ENCODE measurements around the gene ELOVL5. TPM values are rescaled to one million over a fixed set of nuclear protein-coding genes. Genes with fewer than 3 reads are reported as not detected.

The ELOVL5 gene
- total and polyA plus RNA-seq, 2 donors (not counting 1 experiment from before 2014, with no cell fraction given) = 128 to 144 TPM

GRCh38 chr6:53264915-53265607 lies 83.7 kb downstream of the ELOVL5 start:
- Mint-ChIP-seq H3K4me3 (peak overlapping the region; percentile 69), H3K9me3 (ENCODE audit: insufficient read depth) (no peaks in the 10 kb centered on the region), H3K27me3 (no peaks in the 10 kb centered on the region), H3K27ac (peak overlapping the region; percentile 91), H3K4me1 (peaks cover 63% of the 10 kb centered on the region)
- no peaks in the 10 kb centered on the region for H3K27me3 ChIP-seq (replicated peaks in 1 of 4; ENCODE audit: control extremely low read depth in 1 of 4, control insufficient read depth in 3 of 4, insufficient read depth in 4 of 4, low read length in 3 of 4)
- peaks cover 31 to 36% of the 10 kb centered on the region in 2 donors for H3K4me1 ChIP-seq (ENCODE audit: control insufficient read depth in 2 of 2, insufficient read depth in 2 of 2, low read length in 2 of 2)
- H3K4me2 ChIP-seq (replicated peaks; ENCODE audit: low read depth, low read length, poor library complexity, severe bottlenecking) = peak overlapping the region; percentile 49
- TF ChIP-seq CTCF (IDR thresholded peaks at IDR 0.05) = no peak
- no peak for TF ChIP-seq EZH2 (IDR thresholded peaks at IDR 0.05; ENCODE audit: borderline replicate concordance, insufficient read depth, low read depth, low read length, poor library complexity, severe bottlenecking)
- no peaks in the 10 kb centered on the region for H4K20me1 ChIP-seq (ENCODE audit: control insufficient read depth, insufficient read depth, low read length, poor library complexity, severe bottlenecking)
- DNase-seq = peak; percentile 41
- peaks cover 24% of the 10 kb centered on the region for H3K79me2 ChIP-seq (ENCODE audit: control insufficient read depth, insufficient read depth, low read length)
- POLR2A ChIA-PET = interaction anchor here (0.6 to 0.7 kb wide), 2 partner anchors 83 to 84 kb away, joined by 3 read pairs; no protein-coding TSS in a partner anchor
- no peak overlapping the region for H3K4me3 ChIP-seq (ENCODE audit: control extremely low read depth in 1 of 5, extremely low read depth in 1 of 5, insufficient read depth in 1 of 5, low read depth in 2 of 5, low read length in 4 of 5)
- H3K36me3 ChIP-seq (replicated peaks in 1 of 2; ENCODE audit: control extremely low read depth in 1 of 2, control insufficient read depth in 1 of 2, extremely low read depth in 1 of 2, insufficient read depth in 2 of 2, low read length in 1 of 2) = peaks cover 13 to 89% of the 10 kb centered on the region in 2 experiments
- peaks cover 0 to 3% (median 0%) of the 10 kb centered on the region in 3 donors for H3K9me3 ChIP-seq (ENCODE audit: control extremely low read depth in 1 of 3, control insufficient read depth in 2 of 3, insufficient read depth in 1 of 3, low read length in 2 of 3)
- CTCF ChIA-PET = interaction anchor here (1.1 to 1.3 kb wide), 2 partner anchors 92 to 145 kb away, joined by 4 to 10 read pairs; no protein-coding TSS in a partner anchor
- intact Hi-C loops (cut with micrococcal nuclease) = loop anchor here (2.0 kb wide), 1 partner anchor 16 kb away; no protein-coding TSS in a partner anchor
- peak; percentile 41 for ATAC-seq (ENCODE audit: low read depth)
- H2AFZ ChIP-seq (ENCODE audit: insufficient read depth, low read depth, low read length, poor library complexity, severe bottlenecking) = no peak overlapping the region
- 48% methylated on average over 2 of the region's 5 CpGs for WGBS (ENCODE audit: insufficient coverage)
- H3K27ac ChIP-seq (ENCODE audit: low read length in 2 of 2) = peak overlapping the region; percentile 35 to 76
- H3K9ac ChIP-seq (ENCODE audit: low read length) = peak overlapping the region; percentile 20

- ATAC-seq (ENCODE audit: low read depth) = no peak
- H3K27me3 ChIP-seq (replicated peaks in 1 of 4; ENCODE audit: control extremely low read depth in 1 of 4, control insufficient read depth in 3 of 4, insufficient read depth in 4 of 4, low read length in 3 of 4) = no peaks in the 10 kb centered on the region
- H3K9ac ChIP-seq (ENCODE audit: low read length) = no peak overlapping the region
- Mint-ChIP-seq H3K4me1 (peaks cover 62% of the 10 kb centered on the region), H3K27me3 (no peaks in the 10 kb centered on the region), H3K4me3 (peak overlapping the region; percentile 69), H3K27ac (peak overlapping the region; percentile 91), H3K9me3 (ENCODE audit: insufficient read depth) (peaks cover 1% of the 10 kb centered on the region)
- H3K4me2 ChIP-seq (replicated peaks; ENCODE audit: low read depth, low read length, poor library complexity, severe bottlenecking) = peak overlapping the region; percentile 49
- H4K20me1 ChIP-seq (ENCODE audit: control insufficient read depth, insufficient read depth, low read length, poor library complexity, severe bottlenecking) = no peaks in the 10 kb centered on the region
- WGBS (ENCODE audit: insufficient coverage) = no CpG with 5 or more reads among the region's 3 CpGs
- H3K9me3 ChIP-seq (ENCODE audit: control extremely low read depth in 1 of 3, control insufficient read depth in 2 of 3, insufficient read depth in 1 of 3, low read length in 2 of 3) = peaks cover 0 to 10% (median 5%) of the 10 kb centered on the region in 3 donors
- peaks cover 24% of the 10 kb centered on the region for H3K79me2 ChIP-seq (ENCODE audit: control insufficient read depth, insufficient read depth, low read length)
- peaks cover 14 to 89% of the 10 kb centered on the region in 2 experiments for H3K36me3 ChIP-seq (replicated peaks in 1 of 2; ENCODE audit: control extremely low read depth in 1 of 2, control insufficient read depth in 1 of 2, extremely low read depth in 1 of 2, insufficient read depth in 2 of 2, low read length in 1 of 2)
- TF ChIP-seq EZH2 (IDR thresholded peaks at IDR 0.05; ENCODE audit: borderline replicate concordance, insufficient read depth, low read depth, low read length, poor library complexity, severe bottlenecking) (no peak), CTCF (IDR thresholded peaks at IDR 0.05) (no peak)
- H3K4me3 ChIP-seq (ENCODE audit: control extremely low read depth in 1 of 5, extremely low read depth in 1 of 5, insufficient read depth in 1 of 5, low read depth in 2 of 5, low read length in 4 of 5) = no peak overlapping the region
- ChIA-PET POLR2A (no interaction called here), CTCF (interaction anchor here (0.8 to 1.3 kb wide), 3 partner anchors 20 to 146 kb away, joined by 3 to 5 read pairs (median 4); no protein-coding TSS in a partner anchor)
- no peak overlapping the region for H2AFZ ChIP-seq (ENCODE audit: insufficient read depth, low read depth, low read length, poor library complexity, severe bottlenecking)
- H3K4me1 ChIP-seq (ENCODE audit: control insufficient read depth in 2 of 2, insufficient read depth in 2 of 2, low read length in 2 of 2) = peaks cover 31 to 37% of the 10 kb centered on the region in 2 donors
- intact Hi-C loops (cut with micrococcal nuclease) = loop anchor here (2.0 kb wide), 1 partner anchor 16 kb away; no protein-coding TSS in a partner anchor
- no peak for DNase-seq
- H3K27ac ChIP-seq (ENCODE audit: low read length in 2 of 2) = peak overlapping the region in 1 of 2 donors; percentile 76
These were observed 84.4 kb downstream of the ELOVL5 start for GRCh38 chr6:53264337-53264736.
